Stomach (tissue), 19 donors: ENCODE data around the gene DNAAF1. TPM values are rescaled to one million over a fixed set of nuclear protein-coding genes. Genes with fewer than 3 reads are reported as not detected.
A peak's percentile ranks its signal among the peaks of the same experiment; 100 is the strongest.

ENCODE experiments used
- DNase-seq, 2 donors: peaks; one replicate each; pipeline versions ENCODE4 v3.0.0 to v3.0.0-alpha.2; 2013 to 2019
- H3K27ac ChIP-seq, 5 donors: fragments of 200-600 bp in 4 of 5; sonication (generic) in 4 of 5; one replicate each; pipeline ENCODE4 v1.5.1; 2013 to 2019; ENCODE audit warnings: mild to moderate bottlenecking in 1 of 5, moderate library complexity in 1 of 5
- H3K27me3 ChIP-seq, 3 donors: fragments of 200-600 bp; sonication (generic); one replicate each; pipeline ENCODE4 v1.5.1; 2017 to 2019; ENCODE audit warnings: mixed run types in 1 of 3
- H3K36me3 ChIP-seq, 4 donors: fragments of 200-600 bp; sonication (generic); 1 replicate in 3 of 4; 2 replicates in 1 of 4; pipeline ENCODE4 v1.5.1; 2016 to 2019
- H3K4me1 ChIP-seq, 4 donors: fragments of 200-600 bp; sonication (generic); one replicate each; pipeline ENCODE4 v1.5.1; 2016 to 2019
- H3K4me3 ChIP-seq, 4 donors: fragments of 200-600 bp; sonication (generic) in 3 of 4; one replicate each; pipeline ENCODE4 v1.5.1; 2016 to 2019; ENCODE audit warnings: mild to moderate bottlenecking in 1 of 4
- H3K9me3 ChIP-seq, 4 donors: fragments of 200-600 bp; sonication (generic); one replicate each; pipeline ENCODE4 v1.5.1; 2016 to 2019
- CTCF ChIP-seq, 7 experiments: fragments of 450-650 bp in 4 of 7; fragments of 200-600 bp in 3 of 7; sonication (generic) in 3 of 7; IDR thresholded peaks; one replicate each; pipeline ENCODE4 v1.5.1; 2016 to 2019; ENCODE audit warnings: antibody characterized with exemption in 7 of 7, control low read depth in 2 of 7, mild to moderate bottlenecking in 1 of 7
- EP300 ChIP-seq: sonication (generic); formaldehyde crosslinking; IDR thresholded peaks from one replicate; pipeline ENCODE4 v1.6.1; 2017; ENCODE audit warnings: antibody characterized with exemption
- POLR2A ChIP-seq, 4 donors: fragments of 450-650 bp; IDR thresholded peaks; one replicate each; pipeline ENCODE4 v1.6.1; 2016; ENCODE audit warnings: antibody characterized with exemption in 4 of 4, control low read depth in 2 of 4, mild to moderate bottlenecking in 1 of 4, moderate library complexity in 1 of 4
- POLR2AphosphoS5 ChIP-seq, 3 donors: sonication (generic); formaldehyde crosslinking; IDR thresholded peaks; one replicate each; pipeline ENCODE4 v1.6.1; 2016; ENCODE audit warnings: antibody characterized with exemption in 3 of 3
- WGBS, 5 donors: extraction: QIAGEN DNeasy Blood & Tissue Kit in 3 of 5; methylation state at CpG; one replicate each; pipeline versions ENCODE4 v1.1.5 to v1.1.7; 2013 to 2018; 5-methylcytosine and 5-hydroxymethylcytosine counted together
- intact Hi-C: fragments of 100-400 bp; cut with DNase I; formaldehyde crosslinking; loops from one replicate; pipeline ENCODE4 v1.15.1; 2023; ENCODE audit warnings: low total_unique reads
- long read RNA-seq, 10 donors: transcript quantifications; one replicate each; lab custom pipeline, GENCODE V29; 2026
- polyA plus RNA-seq, 3 donors: library from polyadenylated mRNA; stranded (reverse); fragments of 200-250 nt; gene quantifications; one replicate each; pipeline ENCODE4 v1.2.3, GENCODE V29; 2013
- total RNA-seq, 5 donors: library from RNA; depleted of rRNA; stranded (reverse); fragments of >200 nt; gene quantifications; one replicate each; pipeline versions ENCODE4 v1.1.0 to v1.2.3, GENCODE V29; 2014 to 2016
- donor health status: healthy with polysubstance abuse.
- donor health status: Bipolar disorder and iron deficiency.
- donor health status: healthy.

The DNAAF1 gene
- total RNA-seq, result 10 to 100 TPM in 1 of 5 donors, 1 to 10 TPM in 1, under 1 TPM in 1, not detected in 2; 0.37 to 11.4 (median 6.2) TPM
- polyA plus RNA-seq, result 1 to 10 TPM in 2 of 3 donors, not detected in 1; 1.2 to 1.4 TPM
- long read RNA-seq, donor 1, transcript DNAAF1-210 (1 exons, 2,689 nt), result major isoform, 18 of 18 reads
- long read RNA-seq, donor 1, partial matches to known transcripts, result 0 of 18 reads
- long read RNA-seq, donor 1, other reads (novel, unspliced or antisense), result 0 of 18 reads
- long read RNA-seq, donor 2, transcript DNAAF1-210 (1 exons, 2,689 nt), result major isoform, 24 of 24 reads
- long read RNA-seq, donor 2, partial matches to known transcripts, result 0 of 24 reads
- long read RNA-seq, donor 2, other reads (novel, unspliced or antisense), result 0 of 24 reads
- long read RNA-seq, donor 3, transcript DNAAF1-210 (1 exons, 2,689 nt), result major isoform, 14 of 20 reads
- long read RNA-seq, donor 3, partial matches to known transcripts, result 6 of 20 reads
- long read RNA-seq, donor 3, other reads (novel, unspliced or antisense), result 0 of 20 reads
- long read RNA-seq, donor 4, partial matches to known transcripts, result 0 of 1 reads
- long read RNA-seq, donor 4, other reads (novel, unspliced or antisense), result 0 of 1 reads
- long read RNA-seq, donor 5, transcript DNAAF1-210 (1 exons, 2,689 nt), result major isoform, 11 of 11 reads
- long read RNA-seq, donor 5, partial matches to known transcripts, result 0 of 11 reads
- long read RNA-seq, donor 5, other reads (novel, unspliced or antisense), result 0 of 11 reads
- long read RNA-seq, donor 6, transcript DNAAF1-210 (1 exons, 2,689 nt), result major isoform, 91 of 129 reads
- long read RNA-seq, donor 6, partial matches to known transcripts, result 38 of 129 reads
- long read RNA-seq, donor 6, other reads (novel, unspliced or antisense), result 0 of 129 reads
- long read RNA-seq, donor 7, transcript DNAAF1-210 (1 exons, 2,689 nt), result major isoform, 6 of 6 reads
- long read RNA-seq, donor 7, partial matches to known transcripts, result 0 of 6 reads
- long read RNA-seq, donor 7, other reads (novel, unspliced or antisense), result 0 of 6 reads
- long read RNA-seq, donor 8, transcript DNAAF1-210 (1 exons, 2,689 nt), result major isoform, 33 of 34 reads
- long read RNA-seq, donor 8, partial matches to known transcripts, result 0 of 34 reads
- long read RNA-seq, donor 8, other reads (novel, unspliced or antisense), result 0 of 34 reads
- long read RNA-seq, donor 9, transcript DNAAF1-210 (1 exons, 2,689 nt), result major isoform, 23 of 23 reads
- long read RNA-seq, donor 9, partial matches to known transcripts, result 0 of 23 reads
- long read RNA-seq, donor 9, other reads (novel, unspliced or antisense), result 0 of 23 reads
- long read RNA-seq, donor 10, transcript DNAAF1-210 (1 exons, 2,689 nt), result major isoform, 13 of 13 reads
- long read RNA-seq, donor 10, partial matches to known transcripts, result 0 of 13 reads
- long read RNA-seq, donor 10, other reads (novel, unspliced or antisense), result 0 of 13 reads

- Histone ChIP-seq H3K36me3 (no peaks in the 10 kb centered on the region), H3K9me3 (no peaks in the 10 kb centered on the region), H3K27ac (peak within 1 kb of the TSS; percentile 66 to 90 (median 81)), H3K27me3 (no peaks in the 10 kb centered on the region), H3K4me3 (peak within 1 kb of the TSS; percentile 97 to 98 (median 98)), H3K4me1 (peaks cover 15 to 20% (median 17%) of the 10 kb centered on the region in 4 donors)
- WGBS, 5 donors, result 0 to 1% (median 1%) methylated on average over 35 to 89 of the region's 89 CpGs
- DNase-seq, result peak; percentile 95 to 97
- intact Hi-C loops, result no loop called here
- TF ChIP-seq POLR2A (IDR thresholded peaks at IDR 0.05) (no peak), CTCF (IDR thresholded peaks at IDR 0.05) (no peak), POLR2AphosphoS5 (IDR thresholded peaks at IDR 0.05) (peak in 1 of 3 donors; percentile 22)
Measured at GRCh38 chr16:84144859-84145639, at the start of gene DNAAF1, which contains the start of gene HSDL1. TSS of gene DNAAF1 (plus strand) at chr16:84145308. CDS start at chr16:84145441, 133 bp downstream. TSS of gene HSDL1 (minus strand) at chr16:84145177. CDS start at chr16:84131321, 13,856 bp downstream.

GRCh38 chr16:84095466-84095865 is 49.6 kb upstream of the DNAAF1 start:
- H3K27ac ChIP-seq, result peak overlapping the region in 3 of 5 donors; percentile 5 to 25 (median 17)
- TF ChIP-seq POLR2A (IDR thresholded peaks at IDR 0.05), result no peak
- TF ChIP-seq EP300, result no peak
- no peak for TF ChIP-seq CTCF (IDR thresholded peaks at IDR 0.05)
- no peak for TF ChIP-seq POLR2AphosphoS5 (IDR thresholded peaks at IDR 0.05)
- H3K27me3 ChIP-seq, result no peaks in the 10 kb centered on the region
- WGBS, 5 donors, result 70 to 84% (median 81%) methylated on average over 12 to 14 of the region's 14 CpGs
- intact Hi-C loops, result no loop called here
- H3K4me3 ChIP-seq, result no peak overlapping the region
- no peak for DNase-seq
- peaks cover 0 to 32% (median 24%) of the 10 kb centered on the region in 4 donors for H3K4me1 ChIP-seq
- H3K36me3 ChIP-seq, result peaks cover 54 to 99% (median 92%) of the 10 kb centered on the region in 4 donors
- H3K9me3 ChIP-seq, result no peaks in the 10 kb centered on the region

- H3K27ac ChIP-seq, result peak overlapping the region in 3 of 5 donors; percentile 9 to 36 (median 25)
Measured at GRCh38 chr16:84096447-84097005, 48.6 kb upstream of the DNAAF1 start.

More at GRCh38 chr16:84096447-84097005, 48.6 kb upstream of the DNAAF1 start:
- Histone ChIP-seq H3K36me3 (peaks cover 44 to 99% (median 92%) of the 10 kb centered on the region in 4 donors), H3K4me3 (no peak overlapping the region), H3K4me1 (peaks cover 0 to 41% (median 25%) of the 10 kb centered on the region in 4 donors), H3K27me3 (no peaks in the 10 kb centered on the region), H3K9me3 (no peaks in the 10 kb centered on the region)
- intact Hi-C loops, result no loop called here
- TF ChIP-seq POLR2AphosphoS5 (IDR thresholded peaks at IDR 0.05) (peak in 2 of 3 donors; percentile 8 to 55), CTCF (IDR thresholded peaks at IDR 0.05) (no peak), POLR2A (IDR thresholded peaks at IDR 0.05) (no peak)
- 43 to 56% (median 52%) methylated on average over 4 of the region's 4 CpGs for WGBS, 5 donors
- DNase-seq, result peak; percentile 48 to 84
